Bronchial epithelial cell (primary cell): Measurements from ENCODE around the gene ZNF764. TPM values are rescaled to one million over a fixed set of nuclear protein-coding genes. Genes with fewer than 3 reads are reported as not detected.
"Not testable (repeated sequence)": the region's sequence is repeated elsewhere in the genome, so short reads cannot be mapped to it uniquely, and the experiment has no call there.

Experiments used
- DNase-seq: peaks from one replicate; pipeline ENCODE4 v3.0.0-alpha.2; 2010; ENCODE audit warnings: low read depth
- FAIRE-seq: peaks from 2 replicates; lab custom pipeline; 2011; peaks lifted over from hg19 to GRCh38; lab: Jason Lieb, UNC
- H3K27me3 ChIP-seq: 2 replicates; pipeline ENCODE4 v1.5.1; 2011; ENCODE audit warnings: low read length; ENCODE audit not compliant: control insufficient read depth, insufficient read depth
- H3K36me3 ChIP-seq: 2 replicates; pipeline ENCODE4 v1.5.1; 2011; ENCODE audit warnings: low read length; ENCODE audit not compliant: control insufficient read depth, insufficient read depth
- H3K4me3 ChIP-seq: 2 replicates; pipeline ENCODE4 v1.5.1; 2011; ENCODE audit warnings: mild to moderate bottlenecking, low read depth, low read length, control low read depth
- total RNA-seq: library from RNA; depleted of rRNA; stranded (reverse); fragments of >200 nt; gene quantifications from 2 replicates; pipeline ENCODE4 v1.2.1, GENCODE V29; 2014
- TF ChIP-seq, protein P1 (sequence below): IDR thresholded peaks from 2 replicates; pipeline ENCODE4 v1.5.1; 2011; ENCODE audit warnings: mild to moderate bottlenecking, moderate library complexity, low read length, control low read depth, inconsistent platforms; ENCODE audit not compliant: insufficient read depth, severe bottlenecking

ZNF764 gene
- total RNA-seq, 1 donor from 2014 or later = 2.4 TPM

- Histone ChIP-seq H3K4me3 (no peak overlapping the region), H3K27me3 (no peaks in the 10 kb centered on the region), H3K36me3 (peaks cover 3% of the 10 kb centered on the region)
- TF ChIP-seq, protein P1, sequence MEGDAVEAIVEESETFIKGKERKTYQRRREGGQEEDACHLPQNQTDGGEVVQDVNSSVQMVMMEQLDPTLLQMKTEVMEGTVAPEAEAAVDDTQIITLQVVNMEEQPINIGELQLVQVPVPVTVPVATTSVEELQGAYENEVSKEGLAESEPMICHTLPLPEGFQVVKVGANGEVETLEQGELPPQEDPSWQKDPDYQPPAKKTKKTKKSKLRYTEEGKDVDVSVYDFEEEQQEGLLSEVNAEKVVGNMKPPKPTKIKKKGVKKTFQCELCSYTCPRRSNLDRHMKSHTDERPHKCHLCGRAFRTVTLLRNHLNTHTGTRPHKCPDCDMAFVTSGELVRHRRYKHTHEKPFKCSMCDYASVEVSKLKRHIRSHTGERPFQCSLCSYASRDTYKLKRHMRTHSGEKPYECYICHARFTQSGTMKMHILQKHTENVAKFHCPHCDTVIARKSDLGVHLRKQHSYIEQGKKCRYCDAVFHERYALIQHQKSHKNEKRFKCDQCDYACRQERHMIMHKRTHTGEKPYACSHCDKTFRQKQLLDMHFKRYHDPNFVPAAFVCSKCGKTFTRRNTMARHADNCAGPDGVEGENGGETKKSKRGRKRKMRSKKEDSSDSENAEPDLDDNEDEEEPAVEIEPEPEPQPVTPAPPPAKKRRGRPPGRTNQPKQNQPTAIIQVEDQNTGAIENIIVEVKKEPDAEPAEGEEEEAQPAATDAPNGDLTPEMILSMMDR = no peak
- FAIRE-seq (no peak), DNase-seq (no peak)
Observed at GRCh38 chr16:30523768-30524574, 34.2 kb downstream of the ZNF764 start.

DNA sequence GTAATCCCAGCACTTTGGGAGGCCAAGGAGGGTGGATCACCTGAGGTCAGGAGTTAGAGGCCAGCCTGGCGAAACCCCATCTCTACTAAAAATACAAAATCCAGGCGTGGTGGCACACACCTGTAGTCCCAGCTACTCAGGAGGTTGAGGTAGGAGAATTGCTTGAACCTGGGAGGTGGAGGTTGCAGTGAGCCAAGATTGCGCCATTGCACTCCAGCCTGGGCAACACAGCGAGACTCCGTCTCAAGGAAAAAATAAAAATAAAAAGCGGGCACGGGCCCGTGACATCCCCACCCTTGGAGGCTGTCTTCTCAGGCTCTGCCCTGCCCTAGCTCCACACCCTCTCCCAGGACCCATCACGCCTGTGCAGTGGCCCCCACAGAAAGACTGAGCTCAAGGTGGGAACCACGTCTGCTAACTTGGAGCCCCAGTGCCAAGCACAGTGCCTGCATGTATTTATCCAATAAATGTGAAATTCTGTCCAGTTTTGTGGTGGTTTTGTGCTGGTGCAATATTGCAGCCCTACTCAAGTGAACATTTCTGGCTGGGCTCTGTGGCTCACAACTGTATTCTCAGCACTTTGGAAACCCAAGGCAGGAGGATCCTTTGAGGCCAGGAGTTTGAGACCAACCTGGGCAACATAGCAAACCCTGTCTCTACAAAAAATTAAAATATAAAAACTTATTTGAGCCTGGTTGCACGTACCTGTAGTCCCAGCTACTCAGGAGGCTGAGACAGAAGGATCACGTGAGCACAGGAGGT is 35.3 kb downstream of the ZNF764 start:
- not testable (repeated sequence) for DNase-seq, FAIRE-seq, H3K27me3 ChIP-seq, H3K36me3 ChIP-seq, H3K4me3 ChIP-seq

- DNase-seq (no peak), FAIRE-seq (no peak)
- Histone ChIP-seq H3K27me3 (no peaks in the 10 kb centered on the region), H3K36me3 (peaks cover 3% of the 10 kb centered on the region), H3K4me3 (no peak overlapping the region)
- TF ChIP-seq, protein P1 = no peak
Observed at GRCh38 chr16:30521873-30522641, 36.1 kb downstream of the ZNF764 start.

- peaks cover 3% of the 10 kb centered on the region for H3K36me3 ChIP-seq
- TF ChIP-seq, protein P1 = no peak
- FAIRE-seq = no peak
- H3K4me3 ChIP-seq = no peak overlapping the region
- DNase-seq = no peak
- no peaks in the 10 kb centered on the region for H3K27me3 ChIP-seq
Observed at GRCh38 chr16:30521476-30521872, 36.7 kb downstream of the ZNF764 start.

GRCh38 chr16:30519120-30520049 is 38.8 kb downstream of the ZNF764 start:
- DNase-seq (no peak), FAIRE-seq (no peak)
- no peak overlapping the region for H3K4me3 ChIP-seq
- TF ChIP-seq, protein P1 = no peak
- no peaks in the 10 kb centered on the region for H3K36me3 ChIP-seq
- no peaks in the 10 kb centered on the region for H3K27me3 ChIP-seq
